GM10266 (cell line): Measurements from ENCODE around the gene ZSCAN1.

Experiments
- DNase-seq: peaks from one replicate; pipeline ENCODE4 v3.0.0; 2012; ENCODE audit errors: extremely low spot score
- TF ChIP-seq, protein P1 (sequence below): IDR thresholded peaks from 2 replicates; pipeline ENCODE4 v1.5.1; 2012; ENCODE audit warnings: mild to moderate bottlenecking, low read depth; ENCODE audit not compliant: control insufficient read depth, insufficient read depth; ENCODE audit errors: missing control alignments

Gene ZSCAN1

DNA sequence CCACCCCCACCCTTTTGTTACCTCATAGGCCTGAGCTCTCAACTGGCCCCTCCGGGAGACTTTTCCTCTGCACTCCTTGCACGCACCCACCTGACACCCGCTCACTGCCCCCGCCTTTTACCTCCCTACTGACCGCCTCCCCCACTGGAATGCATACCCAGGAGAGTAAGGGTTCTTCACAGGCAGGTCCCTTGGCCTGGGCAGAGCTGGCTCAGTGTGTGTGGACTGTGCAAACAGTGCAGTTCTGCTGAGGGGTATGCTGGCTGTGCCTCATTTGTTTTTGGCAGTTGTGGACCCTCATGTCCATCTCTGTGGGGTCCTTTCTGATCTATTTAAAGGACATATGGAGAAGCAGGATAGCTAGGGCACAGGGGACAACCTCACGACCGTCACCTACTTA, 59.2 kb downstream of the ZSCAN1 start:
- no peak for DNase-seq
- TF ChIP-seq, protein P1, sequence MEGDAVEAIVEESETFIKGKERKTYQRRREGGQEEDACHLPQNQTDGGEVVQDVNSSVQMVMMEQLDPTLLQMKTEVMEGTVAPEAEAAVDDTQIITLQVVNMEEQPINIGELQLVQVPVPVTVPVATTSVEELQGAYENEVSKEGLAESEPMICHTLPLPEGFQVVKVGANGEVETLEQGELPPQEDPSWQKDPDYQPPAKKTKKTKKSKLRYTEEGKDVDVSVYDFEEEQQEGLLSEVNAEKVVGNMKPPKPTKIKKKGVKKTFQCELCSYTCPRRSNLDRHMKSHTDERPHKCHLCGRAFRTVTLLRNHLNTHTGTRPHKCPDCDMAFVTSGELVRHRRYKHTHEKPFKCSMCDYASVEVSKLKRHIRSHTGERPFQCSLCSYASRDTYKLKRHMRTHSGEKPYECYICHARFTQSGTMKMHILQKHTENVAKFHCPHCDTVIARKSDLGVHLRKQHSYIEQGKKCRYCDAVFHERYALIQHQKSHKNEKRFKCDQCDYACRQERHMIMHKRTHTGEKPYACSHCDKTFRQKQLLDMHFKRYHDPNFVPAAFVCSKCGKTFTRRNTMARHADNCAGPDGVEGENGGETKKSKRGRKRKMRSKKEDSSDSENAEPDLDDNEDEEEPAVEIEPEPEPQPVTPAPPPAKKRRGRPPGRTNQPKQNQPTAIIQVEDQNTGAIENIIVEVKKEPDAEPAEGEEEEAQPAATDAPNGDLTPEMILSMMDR = no peak

DNA sequence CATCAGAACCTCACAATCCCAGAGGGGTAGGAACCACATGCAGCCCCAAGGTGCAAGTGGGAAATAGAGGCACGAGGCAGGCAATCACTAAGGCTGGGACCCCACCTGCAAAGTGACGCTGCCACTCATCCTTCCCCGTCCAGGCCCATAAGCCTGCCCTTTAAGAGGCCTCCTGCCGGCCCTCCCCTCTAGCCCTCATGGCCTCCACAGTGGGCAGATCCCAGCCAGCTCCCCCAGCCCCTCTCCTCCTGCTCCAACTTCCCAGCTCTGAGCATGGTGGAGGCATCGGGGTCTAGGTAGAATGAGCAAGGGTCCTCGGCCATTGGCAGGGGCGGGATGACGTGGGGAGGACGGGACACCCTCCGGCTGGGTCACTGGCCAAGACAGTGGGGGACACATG, 61.5 kb downstream of the ZSCAN1 start:
- TF ChIP-seq, protein P1 = no peak
- no peak for DNase-seq

DNA sequence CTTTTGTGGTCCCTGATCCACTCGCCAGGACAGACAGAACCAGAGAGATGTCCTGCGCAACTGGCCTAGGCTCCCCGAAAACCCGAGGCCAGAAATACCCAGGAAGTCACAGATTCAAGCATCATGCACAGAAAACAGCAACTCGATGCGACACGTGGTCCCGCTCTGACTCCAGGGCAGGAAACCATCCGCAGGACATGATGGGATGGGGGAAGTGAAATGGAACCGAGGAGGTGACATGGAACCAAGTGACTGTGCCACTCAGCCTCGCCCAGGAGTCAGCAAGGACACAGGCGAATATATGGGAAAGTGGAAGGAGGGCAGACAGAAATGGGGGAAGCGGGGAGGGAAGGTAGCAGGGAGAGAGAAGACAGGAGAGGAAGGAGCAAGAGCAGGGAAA, 63.1 kb downstream of the ZSCAN1 start:
- peak; percentile 14 for DNase-seq
- TF ChIP-seq, protein P1 = no peak

DNA sequence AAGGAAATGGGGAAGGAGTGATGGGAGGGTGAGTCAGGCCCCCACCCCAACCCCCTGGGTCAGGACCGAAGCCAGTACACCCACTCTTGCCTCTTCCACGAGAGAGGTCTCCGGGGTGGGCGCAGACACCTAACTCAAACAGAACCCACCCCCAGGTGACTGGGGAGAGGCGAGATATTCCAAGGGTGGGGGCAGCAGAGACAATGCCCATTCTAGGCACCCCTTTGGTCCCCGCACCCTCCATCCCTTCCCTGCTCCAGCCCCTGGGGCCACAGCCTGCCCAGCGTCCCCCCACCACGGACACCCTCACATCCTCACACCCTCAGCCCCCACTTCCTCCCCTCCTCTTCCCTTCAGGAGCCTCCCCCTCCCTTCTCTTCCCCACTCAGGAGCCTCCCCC, 63.5 kb downstream of the ZSCAN1 start:
- peak; percentile 21 for DNase-seq
- TF ChIP-seq, protein P1 = no peak

DNA sequence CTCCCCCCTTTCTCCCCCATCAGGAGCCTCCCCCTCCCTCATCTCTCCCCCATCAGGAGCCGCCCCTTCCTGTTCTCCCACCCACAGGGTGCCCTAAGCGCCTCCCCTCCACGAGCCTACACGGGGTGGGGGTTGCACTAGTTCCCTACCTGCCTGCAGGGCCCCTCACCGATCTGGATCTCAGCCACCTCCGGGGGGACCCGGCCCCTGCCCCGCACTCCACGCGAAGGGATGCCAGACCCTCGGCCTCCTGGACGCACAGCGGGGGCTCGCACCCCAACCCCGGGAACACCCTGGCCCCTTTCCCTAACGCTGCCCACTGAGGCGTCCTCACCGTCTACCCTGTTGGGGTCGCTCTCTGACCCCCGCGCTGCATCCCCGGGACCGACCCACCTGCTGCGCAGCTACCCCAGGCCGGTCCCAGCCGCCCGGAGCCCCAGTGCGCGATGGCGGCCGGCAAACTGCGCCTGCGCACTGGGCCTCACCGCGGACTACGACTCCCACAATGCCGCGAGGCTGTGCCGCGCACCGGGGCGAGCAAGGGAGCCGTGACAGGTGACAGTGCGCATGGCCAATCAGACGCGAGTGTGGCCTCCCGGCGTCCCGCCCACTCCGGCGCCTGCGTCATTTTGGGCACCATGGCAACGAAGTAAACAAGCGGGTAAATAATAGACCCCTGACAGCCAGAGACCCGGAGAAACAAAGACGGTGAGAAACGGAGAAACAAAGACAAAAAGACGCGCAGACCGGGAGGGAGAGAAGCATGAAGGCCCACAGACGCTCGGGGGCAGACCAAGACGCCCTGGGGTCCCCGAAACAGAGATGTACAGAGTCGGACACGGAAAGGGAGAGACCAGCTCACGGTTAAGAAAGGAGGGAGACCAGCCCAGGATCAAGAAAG, 64.2 kb downstream of the ZSCAN1 start, which contains the start of gene ZSCAN18:
Gene ZSCAN18, minus strand, starts transcription at position 451 of the 901 bp plus-strand sequence. CDS start 7,964 bp downstream, outside the sequence.
- TF ChIP-seq, protein P1 = no peak
- peak; percentile 96 for DNase-seq

DNA sequence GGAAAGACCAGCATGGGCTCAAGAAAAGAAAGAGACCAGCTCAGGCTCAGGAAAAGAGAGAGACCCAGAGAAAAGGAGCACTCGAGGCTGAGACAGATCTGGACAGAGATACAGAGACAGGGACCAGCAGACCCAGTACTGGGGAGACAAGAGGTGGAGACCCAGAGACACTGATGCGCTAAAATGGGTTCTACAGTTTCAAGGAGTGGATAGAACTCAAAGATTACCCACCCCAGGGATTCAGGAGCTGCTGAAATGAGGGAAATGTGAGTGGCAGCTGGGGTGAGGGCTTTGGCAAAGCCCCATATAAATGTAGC, 64.8 kb downstream of the ZSCAN1 start:
- DNase-seq = no peak
- TF ChIP-seq, protein P1 = no peak
